ENCODE results near the gene VPS18.

The VPS18 gene

GRCh38 chr15:40902605-40903561 lies 8.6 kb downstream of the VPS18 start:
- DNase-seq (ENCODE audit: low read depth) = no peak

GRCh38 chr15:40904552-40905201 lies 10.4 kb downstream of the VPS18 start:
- no peak for DNase-seq (ENCODE audit: low read depth)

- DNase-seq (ENCODE audit: low read depth) = peak; percentile 98
Observed at GRCh38 chr15:40906091-40906990, 12.1 kb downstream of the VPS18 start.

- peak; percentile 40 for DNase-seq (ENCODE audit: low read depth)
Observed at GRCh38 chr15:40906991-40907802, 12.9 kb downstream of the VPS18 start.

- DNase-seq (ENCODE audit: low read depth) = no peak
Observed at GRCh38 chr15:40908095-40908494, 13.8 kb downstream of the VPS18 start.

- peak; percentile 30 for DNase-seq (ENCODE audit: low read depth)
Observed at GRCh38 chr15:40909662-40910630, 15.7 kb downstream of the VPS18 start.

GRCh38 chr15:40911141-40911540 lies 16.9 kb downstream of the VPS18 start:
- DNase-seq (ENCODE audit: low read depth) = no peak

- no peak for DNase-seq (ENCODE audit: low read depth)
Observed at GRCh38 chr15:40911693-40912092, 17.4 kb downstream of the VPS18 start.

- no peak for DNase-seq (ENCODE audit: low read depth)
Observed at GRCh38 chr15:40912478-40912877, 18.2 kb downstream of the VPS18 start.

GRCh38 chr15:40914013-40914412 lies 19.8 kb downstream of the VPS18 start:
- DNase-seq (ENCODE audit: low read depth) = no peak

GRCh38 chr15:40914486-40914885 lies 20.2 kb downstream of the VPS18 start:
- DNase-seq (ENCODE audit: low read depth) = no peak

- DNase-seq (ENCODE audit: low read depth) = no peak
Observed at GRCh38 chr15:40915116-40915661, 20.9 kb downstream of the VPS18 start.

GRCh38 chr15:40915679-40916078 lies 21.4 kb downstream of the VPS18 start:
- DNase-seq (ENCODE audit: low read depth) = no peak

- no peak for DNase-seq (ENCODE audit: low read depth)
Observed at GRCh38 chr15:40917585-40917984, 23.3 kb downstream of the VPS18 start.

GRCh38 chr15:40918146-40918798 lies 24.0 kb downstream of the VPS18 start:
- no peak for DNase-seq (ENCODE audit: low read depth)

- no peak for DNase-seq (ENCODE audit: low read depth)
Observed at GRCh38 chr15:40918799-40919392, 24.6 kb downstream of the VPS18 start.

- no peak for DNase-seq (ENCODE audit: low read depth)
Observed at GRCh38 chr15:40921949-40922607, 27.8 kb downstream of the VPS18 start.

- DNase-seq (ENCODE audit: low read depth) = no peak
Observed at GRCh38 chr15:40922608-40923005, 28.4 kb downstream of the VPS18 start.

All from ELR (cell line).